ENCODE data around the gene SPTAN1.
"Not testable (repeated sequence)": the region's sequence is repeated elsewhere in the genome, so short reads cannot be mapped to it uniquely, and the experiment has no call there.

DNA sequence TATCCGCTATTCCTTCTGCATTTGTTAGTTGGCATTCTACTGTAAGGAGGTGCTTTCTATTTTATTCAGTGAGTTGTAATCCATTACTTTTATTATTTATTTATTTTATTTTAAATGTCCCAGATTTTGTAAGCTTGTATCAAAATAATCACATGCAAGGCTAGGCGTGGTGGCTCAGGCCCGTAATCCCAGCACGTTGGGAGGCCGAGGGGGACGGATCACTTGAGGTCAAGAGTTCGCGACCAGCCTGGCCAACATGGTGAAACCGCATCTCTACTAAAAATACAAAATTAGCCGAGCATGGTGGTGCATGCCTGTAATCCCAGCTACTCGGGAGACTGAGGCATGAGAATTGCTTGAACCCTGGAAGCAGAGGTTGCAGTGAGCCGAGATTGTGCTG is 46.5 kb upstream of the SPTAN1 start:
- TF ChIP-seq PKNOX1 (IDR thresholded peaks at IDR 0.05); BHLHE40 (IDR thresholded peaks at IDR 0.05; ENCODE audit: borderline replicate concordance); SUZ12 (IDR thresholded peaks at IDR 0.05); HDGF (IDR thresholded peaks at IDR 0.05; ENCODE audit: borderline replicate concordance); ELF4 (IDR thresholded peaks at IDR 0.05); SP1 (IDR thresholded peaks at IDR 0.05); FOXA1 (IDR thresholded peaks at IDR 0.05); LEF1 (IDR thresholded peaks at IDR 0.05; ENCODE audit: borderline replicate concordance): not testable (repeated sequence)
